A549 (cell line): ENCODE results near the gene REX1BD.

ENCODE experiments used
- CHD2 ChIP-seq: fragments of 150-350 bp; IDR thresholded peaks from 2 replicates; pipeline ENCODE4 v1.6.1; 2014; ENCODE audit warnings: low read length; ENCODE audit not compliant: partially characterized antibody
- EP300 ChIP-seq, 2 experiments: fragments of >200 bp; sonication (Bioruptor Twin); formaldehyde crosslinking; IDR thresholded peaks; 2 replicates in 1 of 2; 3 replicates in 1 of 2; pipeline ENCODE4 v1.6.1; 2016 to 2017
- FOSB ChIP-seq: fragments of 250-450 bp; sonication (Bioruptor Pico); IDR thresholded peaks from 2 replicates; pipeline ENCODE4 v1.5.0; 2020; ENCODE audit warnings: mild to moderate bottlenecking, moderate library complexity
- KDM1A ChIP-seq: fragments of 200-600 bp; sonication (generic); IDR thresholded peaks from 2 replicates; pipeline ENCODE4 v1.6.1; 2016; ENCODE audit warnings: low read depth, mild to moderate bottlenecking
- POLR2A ChIP-seq: IDR thresholded peaks from 2 replicates; pipeline ENCODE4 v1.6.1; 2012; ENCODE audit warnings: mild to moderate bottlenecking, low read length
- SMC3 ChIP-seq: fragments of >200 bp; sonication (Bioruptor Twin); formaldehyde crosslinking; IDR thresholded peaks from 3 replicates; pipeline ENCODE4 v1.6.1; 2018; ENCODE audit warnings: inconsistent platforms
- SREBF2 ChIP-seq: fragments of 450-650 bp; IDR thresholded peaks from 2 replicates; pipeline ENCODE4 v1.6.1; 2014; ENCODE audit warnings: mild to moderate bottlenecking, moderate library complexity
- ZC3H11A ChIP-seq: fragments of 450-650 bp; IDR thresholded peaks from 2 replicates; pipeline ENCODE4 v1.6.1; 2014; ENCODE audit warnings: antibody characterized with exemption, mild to moderate bottlenecking
- TF ChIP-seq, protein P1 (sequence below): fragments of >200 bp; sonication (Bioruptor Twin); formaldehyde crosslinking; IDR thresholded peaks from 3 replicates; pipeline ENCODE4 v1.5.1; 2016
- TF ChIP-seq, protein P2 (sequence below): IDR thresholded peaks from 2 replicates; pipeline ENCODE4 v1.6.1; 2012

DNA sequence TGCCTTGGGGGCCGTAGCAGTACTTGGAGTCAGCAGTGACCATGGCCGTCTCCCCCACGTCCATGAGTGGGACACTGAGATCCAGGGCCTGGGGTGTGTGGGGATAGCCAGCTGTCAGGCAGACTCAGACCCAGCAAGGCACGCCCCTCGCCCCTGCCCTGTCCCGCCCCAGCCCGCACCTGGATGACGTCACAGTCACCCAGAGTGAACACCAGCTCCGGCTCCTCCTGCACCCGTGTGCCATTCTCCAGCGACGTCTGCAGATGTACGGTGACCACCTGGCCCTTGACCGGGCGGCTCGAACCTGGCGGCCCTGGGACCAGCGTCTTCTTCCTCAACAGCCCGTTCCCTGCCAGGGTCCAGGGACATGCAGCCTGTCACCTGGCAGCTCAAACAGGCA is 49.2 kb upstream of the REX1BD start:
- TF ChIP-seq, protein P1, sequence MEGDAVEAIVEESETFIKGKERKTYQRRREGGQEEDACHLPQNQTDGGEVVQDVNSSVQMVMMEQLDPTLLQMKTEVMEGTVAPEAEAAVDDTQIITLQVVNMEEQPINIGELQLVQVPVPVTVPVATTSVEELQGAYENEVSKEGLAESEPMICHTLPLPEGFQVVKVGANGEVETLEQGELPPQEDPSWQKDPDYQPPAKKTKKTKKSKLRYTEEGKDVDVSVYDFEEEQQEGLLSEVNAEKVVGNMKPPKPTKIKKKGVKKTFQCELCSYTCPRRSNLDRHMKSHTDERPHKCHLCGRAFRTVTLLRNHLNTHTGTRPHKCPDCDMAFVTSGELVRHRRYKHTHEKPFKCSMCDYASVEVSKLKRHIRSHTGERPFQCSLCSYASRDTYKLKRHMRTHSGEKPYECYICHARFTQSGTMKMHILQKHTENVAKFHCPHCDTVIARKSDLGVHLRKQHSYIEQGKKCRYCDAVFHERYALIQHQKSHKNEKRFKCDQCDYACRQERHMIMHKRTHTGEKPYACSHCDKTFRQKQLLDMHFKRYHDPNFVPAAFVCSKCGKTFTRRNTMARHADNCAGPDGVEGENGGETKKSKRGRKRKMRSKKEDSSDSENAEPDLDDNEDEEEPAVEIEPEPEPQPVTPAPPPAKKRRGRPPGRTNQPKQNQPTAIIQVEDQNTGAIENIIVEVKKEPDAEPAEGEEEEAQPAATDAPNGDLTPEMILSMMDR = no peak
- TF ChIP-seq, protein P2, sequence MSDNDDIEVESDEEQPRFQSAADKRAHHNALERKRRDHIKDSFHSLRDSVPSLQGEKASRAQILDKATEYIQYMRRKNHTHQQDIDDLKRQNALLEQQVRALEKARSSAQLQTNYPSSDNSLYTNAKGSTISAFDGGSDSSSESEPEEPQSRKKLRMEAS = no peak
- TF ChIP-seq EP300 (IDR thresholded peaks at IDR 0.05) = no peak
- no peak for TF ChIP-seq CHD2
- TF ChIP-seq SREBF2 = no peak
- no peak for TF ChIP-seq SMC3
- no peak for TF ChIP-seq POLR2A
- no peak for TF ChIP-seq ZC3H11A
- no peak for TF ChIP-seq KDM1A
- TF ChIP-seq FOSB (CRISPR knock-in tag) = no peak
